ENCODE data around the gene CDC37.

The CDC37 gene
- 150 to 364 (median 231) reads per million in 18 experiments for total RNA-seq

DNA sequence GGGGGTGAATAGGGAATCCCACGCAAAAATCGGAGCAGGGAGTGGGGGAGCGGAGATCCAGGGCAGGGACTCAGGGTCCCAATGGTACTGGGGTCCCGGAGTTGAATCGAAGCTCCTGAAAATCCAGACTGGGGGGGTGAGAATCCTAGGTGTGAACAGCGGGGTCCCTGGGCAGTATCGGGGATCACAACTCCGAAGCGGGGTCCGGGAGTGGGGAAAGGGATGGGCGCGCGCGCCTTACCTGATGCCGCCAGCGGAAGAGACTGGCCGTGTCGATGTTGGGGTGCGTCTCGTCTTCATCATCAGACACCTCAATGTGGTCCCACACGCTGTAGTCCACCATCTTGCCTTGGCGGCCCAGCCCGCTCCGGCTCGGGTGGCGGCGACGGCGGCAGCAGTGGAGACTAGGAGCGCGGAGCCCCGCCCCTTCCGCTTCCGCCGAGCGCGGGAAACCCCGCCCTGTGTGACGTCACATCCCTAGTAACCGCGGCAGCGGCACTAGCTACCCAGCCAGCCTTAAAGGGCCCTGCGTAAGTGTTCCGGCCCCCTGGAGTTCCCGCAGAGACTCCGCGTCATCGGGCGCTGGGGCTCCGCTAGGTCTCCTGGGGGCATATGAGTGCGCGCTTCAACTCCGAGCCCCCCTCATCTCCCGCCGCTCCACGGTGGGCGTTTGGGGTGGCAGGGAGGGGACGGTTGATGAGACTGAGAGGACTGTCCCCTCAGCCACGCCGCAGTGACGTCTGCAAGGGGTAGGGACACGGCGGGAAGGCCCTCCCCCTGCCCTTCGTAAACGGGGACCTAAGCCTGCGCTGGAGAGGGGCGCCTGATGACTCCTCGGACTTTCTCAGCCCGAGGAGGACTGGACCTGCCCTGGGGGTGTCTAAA is at the start of gene CDC37:
Gene CDC37, minus strand, starts transcription at position 406 of the 885 bp plus-strand sequence. Its CDS starts 63 bp downstream, at position 343.
- peak; percentile 98 for DNase-seq

DNA sequence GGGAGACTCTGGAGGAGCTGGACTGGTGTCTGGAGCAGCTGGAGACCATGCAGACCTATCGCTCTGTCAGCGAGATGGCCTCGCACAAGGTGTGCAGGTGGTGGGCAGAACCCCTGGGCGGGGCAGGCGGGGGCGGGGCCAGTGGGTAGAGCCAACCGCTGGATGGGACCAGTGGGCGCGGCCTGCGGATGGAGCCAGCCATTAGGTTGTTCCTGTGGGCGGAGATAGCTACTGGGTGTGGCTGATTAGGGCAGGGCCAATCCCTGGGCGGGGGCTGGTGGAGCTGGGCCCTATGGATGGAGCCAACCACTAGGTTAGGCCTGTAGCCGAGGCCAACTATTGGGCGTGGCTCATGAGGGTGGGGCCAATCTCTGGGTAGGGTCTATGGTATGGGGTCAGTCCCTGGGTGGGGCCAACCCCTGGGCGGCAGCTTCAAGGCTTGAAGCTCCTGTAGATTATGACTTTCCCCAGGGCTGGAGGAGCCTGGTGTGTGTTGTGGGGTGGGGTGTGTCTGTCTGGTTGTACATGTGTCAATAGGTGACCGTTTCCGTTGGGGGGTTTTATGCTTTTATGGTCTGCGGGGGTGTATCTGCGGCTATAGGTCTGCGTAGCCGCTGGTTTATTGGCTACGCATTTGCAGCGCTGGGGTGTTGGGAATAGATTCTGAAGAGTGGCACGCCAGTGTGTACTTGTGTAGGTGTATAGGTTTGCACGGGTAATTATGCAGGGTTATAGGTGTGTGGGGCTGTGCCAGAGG is 47.7 kb upstream of the CDC37 start:
- DNase-seq = peak; percentile 17 to 29

DNA sequence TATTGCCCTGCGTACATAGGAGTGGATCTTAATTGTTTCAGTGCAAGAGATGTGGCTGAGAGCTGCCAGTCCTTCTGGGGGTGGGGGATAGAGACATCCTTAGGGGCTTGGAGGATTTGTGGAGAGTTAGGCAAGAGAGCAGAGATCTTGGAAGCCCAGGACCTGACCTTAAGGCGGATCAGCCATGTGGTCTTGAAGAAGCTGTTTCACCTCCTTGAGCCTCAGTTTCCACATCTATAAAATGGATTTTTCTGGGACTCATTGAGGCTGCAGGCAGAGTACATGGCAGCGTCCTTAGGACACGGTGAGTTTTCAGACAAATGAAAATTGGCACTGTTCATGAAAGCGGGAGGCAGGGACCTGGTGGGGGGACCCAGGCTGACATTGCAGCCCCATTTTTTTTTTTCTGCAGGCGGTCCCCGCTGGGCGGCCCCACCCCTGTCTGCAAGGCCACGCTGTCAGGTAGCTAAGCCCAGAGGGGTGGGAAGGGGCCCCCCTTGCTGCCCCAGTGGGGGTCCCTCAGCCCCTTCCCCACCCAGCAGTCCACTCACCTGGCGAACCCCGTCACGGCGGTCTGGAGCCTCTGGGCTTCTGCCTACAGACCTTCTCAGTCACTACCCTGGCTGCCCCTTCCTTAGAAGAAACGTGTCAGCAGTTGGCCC is 47.0 kb upstream of the CDC37 start:
- DNase-seq = no peak

DNA sequence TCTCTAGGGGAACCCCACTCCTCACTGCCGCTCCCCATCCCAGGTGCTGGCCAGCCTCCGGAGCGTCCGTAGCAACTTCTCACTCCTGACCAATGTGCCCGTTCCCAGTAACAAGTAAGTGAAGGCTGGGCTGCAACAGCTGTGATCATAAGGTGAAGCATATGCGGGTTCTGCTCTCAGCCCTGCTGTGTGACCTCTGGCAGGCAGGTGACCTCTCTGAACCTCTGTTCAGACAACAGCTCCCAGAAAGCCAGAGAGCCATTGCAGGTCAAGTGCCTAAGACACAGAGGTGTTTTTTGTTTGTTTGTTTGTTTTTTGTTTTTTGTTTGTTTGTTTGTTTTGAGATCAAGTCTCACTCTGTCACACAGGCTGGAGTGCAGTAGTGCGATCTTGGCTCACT is 45.7 kb upstream of the CDC37 start:
- no peak for DNase-seq

DNA sequence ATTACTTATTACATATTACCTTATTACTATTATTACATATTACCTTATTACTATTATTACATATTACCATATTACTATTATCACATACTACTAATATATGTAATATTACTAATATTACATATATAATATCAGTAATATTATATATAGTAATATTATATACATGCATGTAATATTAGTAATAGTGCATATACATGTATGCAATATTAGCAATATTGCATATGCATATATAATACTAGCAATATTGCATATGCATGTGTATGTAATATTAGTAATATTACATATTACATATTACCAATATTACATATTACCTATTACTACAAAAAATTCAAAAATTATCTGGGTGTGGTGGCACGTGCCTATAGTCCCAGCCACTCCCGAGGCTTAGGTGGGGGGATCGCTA is 39.4 kb upstream of the CDC37 start:
- no peak for DNase-seq

DNA sequence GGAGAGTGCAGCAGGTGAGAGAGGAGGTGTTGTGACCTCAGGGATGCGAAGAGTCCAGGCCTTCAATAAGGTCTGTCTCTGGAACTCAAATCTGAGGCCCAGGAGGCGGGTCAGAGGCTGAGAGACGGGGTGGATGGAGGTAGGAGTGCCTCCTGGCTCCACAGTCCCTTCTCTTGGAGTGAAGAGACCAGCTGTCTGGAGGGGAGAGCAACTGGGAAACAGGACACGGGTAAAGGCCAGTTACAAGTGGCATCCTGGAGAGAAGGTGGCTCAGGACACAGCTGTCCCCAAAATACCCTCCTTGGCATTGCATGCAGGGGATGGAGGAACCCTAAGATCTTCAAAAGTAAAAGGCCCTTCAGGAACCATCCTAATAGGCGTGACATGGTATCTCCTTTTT is 36.2 kb upstream of the CDC37 start:
- DNase-seq = no peak

DNA sequence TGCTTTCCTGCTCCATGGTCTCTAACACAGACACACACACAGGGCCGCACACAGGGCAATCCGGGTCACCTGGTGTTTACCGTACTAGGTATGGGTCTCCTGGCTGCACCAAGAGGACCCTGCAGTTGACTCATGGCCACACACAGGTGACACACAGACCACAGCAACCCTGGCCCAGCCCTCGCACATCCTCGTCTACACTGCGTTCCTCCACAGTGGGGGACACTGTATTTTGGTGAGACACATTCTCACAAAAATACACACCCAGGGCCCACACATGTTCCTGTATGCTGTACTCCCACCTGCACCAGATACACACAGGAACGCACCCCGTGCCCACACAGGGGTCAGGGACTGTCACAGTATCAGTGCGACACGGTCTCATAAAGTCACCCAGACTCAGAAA is 29.8 kb upstream of the CDC37 start:
- no peak for DNase-seq

DNA sequence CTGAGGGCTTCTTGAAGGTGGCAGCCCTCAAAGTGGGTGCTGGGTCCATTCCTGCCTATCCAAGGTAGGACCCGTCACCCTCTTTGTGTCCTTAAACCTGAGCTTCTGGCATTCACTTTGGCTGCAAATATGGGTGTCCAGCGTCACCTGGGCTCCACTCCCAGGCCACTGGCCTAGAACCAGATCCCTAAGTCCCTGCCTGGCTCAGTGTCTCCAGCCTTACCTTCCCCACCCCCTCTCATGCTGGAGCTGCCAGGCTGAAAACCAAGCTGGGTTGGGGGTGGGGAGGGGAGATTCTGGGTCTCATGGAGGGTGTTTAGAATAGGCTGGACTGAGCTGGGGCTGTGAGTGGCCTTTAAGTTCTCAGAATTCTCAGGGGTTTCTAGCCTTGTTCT is 29.4 kb upstream of the CDC37 start:
- no peak for DNase-seq

DNA sequence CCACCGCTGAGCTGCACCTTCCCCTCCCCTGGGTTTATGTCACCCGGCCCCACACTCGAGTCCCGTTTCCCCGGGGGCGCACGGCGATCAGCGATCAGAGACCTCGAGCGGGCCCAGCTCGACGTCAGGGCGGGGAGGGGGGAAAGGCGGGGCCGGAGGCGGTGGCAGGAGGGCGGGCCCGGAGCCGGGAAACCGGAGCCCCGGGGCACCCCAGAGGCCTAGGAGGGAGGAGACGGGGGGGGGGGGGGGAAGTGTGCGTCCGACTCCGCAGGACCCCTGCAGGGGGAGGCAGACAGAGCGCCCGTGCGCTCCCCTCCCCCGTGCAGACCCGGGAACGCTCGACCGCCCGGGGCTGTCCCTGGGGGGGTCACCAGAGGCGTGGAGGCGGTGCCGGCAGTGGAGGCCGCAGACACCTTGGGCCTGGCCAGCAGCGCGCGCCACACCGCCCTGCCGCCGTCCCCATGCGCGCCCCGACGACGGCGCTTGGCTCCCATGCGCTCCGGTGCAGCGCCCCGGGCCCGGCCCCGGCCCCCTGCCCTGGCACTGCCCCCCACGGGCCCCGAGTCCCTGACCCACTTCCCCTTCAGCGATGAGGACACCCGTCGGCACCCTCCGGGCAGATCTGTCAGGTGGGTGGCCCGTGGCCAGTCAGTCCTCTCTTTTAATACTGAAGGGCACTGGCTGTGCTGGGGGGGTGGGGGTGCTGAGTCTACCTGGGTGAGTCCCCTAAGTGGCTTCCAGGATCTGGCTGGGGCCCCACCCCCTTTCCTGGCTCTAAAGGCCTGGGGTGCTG is 28.8 kb upstream of the CDC37 start:
- peak; percentile 60 to 75 for DNase-seq

DNA sequence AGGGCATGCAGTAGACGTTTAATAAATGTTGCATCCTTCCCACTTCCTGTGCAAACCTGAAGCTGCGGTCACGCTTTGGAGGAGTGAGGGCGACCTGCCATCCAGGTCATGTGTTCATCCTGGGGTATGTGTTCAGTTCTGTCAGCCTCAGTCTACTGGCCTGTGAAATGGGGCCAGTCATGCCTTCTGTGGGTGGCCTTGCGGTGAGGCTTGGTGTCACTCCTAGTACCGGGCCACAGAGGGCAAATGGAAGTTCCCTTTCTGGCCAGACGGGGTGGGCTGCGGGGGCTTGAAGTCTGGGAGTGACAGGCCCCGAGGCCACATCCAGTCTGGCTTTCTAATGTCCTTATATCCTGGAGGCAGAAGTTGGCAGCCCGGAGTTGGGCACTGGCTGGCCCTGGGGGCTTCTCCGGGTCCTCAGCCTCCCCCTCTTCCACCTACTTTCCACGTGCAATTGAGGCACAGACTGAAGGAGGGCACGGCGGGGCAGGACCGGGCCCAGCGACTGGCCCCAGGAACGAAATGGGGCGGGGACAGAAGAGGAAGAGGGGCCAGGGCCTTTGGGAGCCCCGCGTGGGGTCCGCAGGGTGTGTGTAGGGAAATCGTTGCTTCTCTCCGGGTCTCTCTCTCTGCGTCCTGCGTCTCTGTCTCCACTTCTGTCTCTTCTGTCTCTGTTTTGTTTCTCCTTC is 28.1 kb upstream of the CDC37 start:
- DNase-seq = peak; percentile 89 to 90

DNA sequence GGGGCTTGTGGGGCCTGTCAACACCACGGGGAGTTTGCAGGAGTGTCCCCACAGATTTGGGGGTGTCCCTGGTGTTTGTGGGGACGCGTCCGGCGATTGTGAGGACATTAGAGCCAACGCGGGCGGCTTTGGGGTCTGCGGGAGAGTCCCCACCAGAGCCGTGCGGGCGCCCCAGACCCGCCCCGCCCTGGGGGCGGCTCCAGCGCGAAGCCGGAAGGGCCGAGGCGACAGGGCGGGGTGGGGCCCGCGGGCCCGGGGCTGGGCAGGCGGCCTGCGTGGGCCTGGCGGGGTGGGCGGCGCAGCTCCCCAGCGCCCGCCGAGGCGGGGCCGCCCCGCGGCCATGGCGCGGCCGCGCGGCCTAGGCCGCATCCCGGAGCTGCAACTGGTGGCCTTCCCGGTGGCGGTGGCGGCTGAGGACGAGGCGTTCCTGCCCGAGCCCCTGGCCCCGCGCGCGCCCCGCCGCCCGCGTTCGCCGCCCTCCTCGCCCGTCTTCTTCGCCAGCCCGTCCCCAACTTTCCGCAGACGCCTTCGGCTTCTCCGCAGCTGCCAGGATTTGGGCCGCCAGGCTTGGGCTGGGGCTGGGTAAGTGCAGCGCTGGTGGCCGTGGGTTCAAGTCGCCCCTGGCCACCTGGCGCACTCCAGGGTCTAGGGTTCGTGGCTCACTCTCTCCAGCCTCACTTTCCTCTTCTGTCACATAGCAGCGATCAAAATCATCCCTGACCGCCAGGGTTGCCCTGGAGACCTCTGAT is 27.3 kb upstream of the CDC37 start:
- peak; percentile 65 to 82 for DNase-seq

DNA sequence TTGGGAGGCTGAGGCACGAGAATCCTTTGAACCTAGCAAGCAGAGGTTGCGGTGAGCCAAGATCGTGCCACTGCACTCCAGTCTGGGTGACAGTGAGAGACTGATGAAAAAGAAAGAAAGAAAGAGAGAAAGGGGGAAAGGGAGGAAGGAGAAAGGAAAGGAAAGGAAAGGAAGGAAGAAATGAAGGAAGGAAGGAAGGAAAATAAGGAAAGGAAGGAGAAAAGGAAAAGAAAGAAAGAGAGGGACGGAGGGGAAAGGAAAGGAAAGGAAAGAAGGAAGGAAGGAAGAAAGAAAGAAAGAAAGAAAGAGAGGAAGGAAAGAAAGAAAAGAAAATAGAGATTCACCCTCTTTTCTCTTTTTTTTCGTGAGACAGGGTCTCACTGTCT is 25.6 kb upstream of the CDC37 start:
- DNase-seq = no peak

DNA sequence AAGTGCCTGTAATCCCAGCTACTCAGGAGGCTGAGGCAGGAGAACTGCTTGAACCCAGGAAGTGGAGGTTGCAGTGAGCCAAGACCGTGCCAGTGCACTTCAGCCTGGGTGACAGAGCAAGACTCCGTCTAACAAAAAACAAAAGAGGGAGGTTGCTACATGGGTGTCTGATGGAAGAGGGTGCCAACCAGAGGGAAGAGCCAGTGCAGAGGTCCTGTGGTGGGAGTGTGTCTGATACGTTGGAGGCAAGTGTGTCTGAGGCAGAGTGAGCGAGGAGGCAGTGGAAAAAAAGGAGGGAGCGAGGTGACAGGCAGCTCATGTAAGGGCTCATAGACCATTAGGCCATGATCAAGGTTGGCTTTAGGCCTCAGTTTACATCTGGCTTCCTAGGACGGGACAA is 23.8 kb upstream of the CDC37 start:
- DNase-seq = no peak

DNA sequence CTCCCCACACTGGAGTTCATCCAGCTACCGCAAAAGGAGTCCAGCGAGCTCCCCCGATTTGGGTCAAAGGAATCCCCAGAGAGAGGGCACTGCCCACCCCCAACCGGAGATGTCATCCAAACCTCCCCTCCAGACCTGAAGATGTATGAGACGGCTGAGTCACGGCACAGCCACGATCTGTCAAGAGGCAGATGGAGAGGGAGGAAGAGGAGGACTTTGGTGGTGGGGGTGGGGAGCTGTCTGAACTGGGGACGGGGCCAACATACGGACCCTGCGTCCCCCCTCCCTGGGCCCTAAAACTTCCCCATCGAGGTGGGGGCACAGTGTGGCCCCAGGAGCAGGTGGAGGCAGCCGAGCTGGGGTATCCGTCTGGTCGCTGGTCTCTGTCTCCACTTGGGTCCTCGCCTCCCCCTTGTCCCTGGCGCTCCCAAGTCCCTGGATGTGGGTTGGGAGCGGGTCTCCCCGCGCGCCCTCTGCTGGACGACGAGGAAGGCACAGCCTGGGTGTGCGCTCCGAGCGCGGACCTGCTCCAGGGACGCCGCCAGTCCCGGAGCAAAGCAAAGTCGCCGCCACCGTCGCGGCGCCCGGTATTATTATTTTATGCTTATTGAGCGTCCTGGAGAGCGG is 20.8 kb upstream of the CDC37 start:
- peak; percentile 74 to 77 for DNase-seq

DNA sequence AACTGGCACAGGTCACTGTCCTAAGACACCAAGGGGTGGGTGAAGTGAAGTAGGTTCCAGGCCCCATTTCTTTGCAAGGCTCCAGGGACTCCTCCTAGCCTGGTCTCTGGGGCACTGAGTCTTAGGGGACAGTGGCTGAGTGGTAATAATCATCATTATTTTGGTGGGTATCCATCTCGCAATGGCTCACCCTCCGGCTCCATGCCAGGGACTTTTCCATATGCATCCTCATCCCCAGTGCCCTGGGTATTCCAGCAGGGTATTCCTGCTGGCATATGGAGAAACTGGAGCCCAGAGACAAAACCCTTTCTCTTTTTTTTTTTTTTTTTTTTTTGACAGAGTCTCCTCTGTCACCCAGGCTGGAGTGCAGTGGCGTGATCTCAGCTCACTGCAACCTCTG is 19.5 kb upstream of the CDC37 start:
- DNase-seq = no peak

DNA sequence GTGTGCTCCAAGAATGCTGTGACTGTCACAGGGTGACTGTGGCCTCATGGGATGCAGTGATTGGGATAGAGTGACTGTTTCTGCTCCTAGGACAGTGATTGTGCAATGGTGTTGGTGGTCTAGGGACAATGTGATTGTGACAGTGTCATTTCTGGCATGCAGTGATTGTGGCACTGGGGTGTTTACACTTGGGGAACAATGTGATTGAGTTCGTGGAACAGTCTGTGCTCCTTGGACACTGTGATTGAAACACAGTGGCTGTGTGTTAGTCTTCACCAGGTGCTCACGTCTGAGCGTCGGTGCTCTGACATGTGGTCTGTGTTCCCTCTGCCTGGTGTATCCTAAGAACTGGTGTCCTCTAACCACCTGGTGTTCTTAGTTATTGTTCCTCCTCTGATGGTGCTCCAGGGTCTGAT is 18.7 kb upstream of the CDC37 start:
- DNase-seq = peak; percentile 72 to 84

DNA sequence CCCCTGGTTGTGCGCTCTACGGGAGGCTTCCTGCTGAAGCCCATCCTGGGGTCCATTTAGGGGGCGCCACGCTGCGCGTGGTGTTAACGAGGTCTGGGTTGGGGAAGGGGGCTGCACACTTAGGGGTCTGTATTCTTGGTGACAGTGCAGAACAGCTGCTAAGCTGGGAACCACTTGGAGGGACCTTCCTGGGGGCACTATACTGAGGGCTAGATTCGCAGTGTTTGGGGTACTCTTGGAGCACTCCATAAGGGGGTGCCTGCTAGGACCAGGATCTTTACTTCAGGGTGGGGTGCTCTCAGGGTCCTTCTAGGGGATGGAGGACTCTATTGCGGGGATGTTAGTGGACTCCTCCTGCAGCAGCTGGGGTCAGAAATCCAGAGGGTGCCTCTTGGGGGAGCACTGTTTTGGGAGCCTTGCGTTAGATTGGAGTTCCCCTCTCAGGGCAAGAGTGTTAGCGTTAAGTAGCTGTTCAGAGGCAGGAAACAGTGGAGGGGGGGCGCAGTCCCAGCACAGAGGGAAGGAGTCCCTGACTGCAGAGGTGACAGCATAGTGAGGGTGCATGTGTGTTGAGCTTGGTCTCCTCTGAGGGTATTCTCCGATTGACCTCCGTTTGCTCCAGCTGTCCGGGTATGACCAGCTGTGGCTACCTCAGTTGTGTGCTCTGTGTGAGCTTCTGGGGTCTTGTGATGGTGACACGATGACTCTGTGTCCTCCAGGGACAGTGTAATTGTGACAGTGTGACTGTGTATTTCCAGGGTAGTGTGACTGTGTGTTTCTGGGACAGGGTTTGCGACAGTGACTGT is 18.1 kb upstream of the CDC37 start:
- no peak for DNase-seq

DNA sequence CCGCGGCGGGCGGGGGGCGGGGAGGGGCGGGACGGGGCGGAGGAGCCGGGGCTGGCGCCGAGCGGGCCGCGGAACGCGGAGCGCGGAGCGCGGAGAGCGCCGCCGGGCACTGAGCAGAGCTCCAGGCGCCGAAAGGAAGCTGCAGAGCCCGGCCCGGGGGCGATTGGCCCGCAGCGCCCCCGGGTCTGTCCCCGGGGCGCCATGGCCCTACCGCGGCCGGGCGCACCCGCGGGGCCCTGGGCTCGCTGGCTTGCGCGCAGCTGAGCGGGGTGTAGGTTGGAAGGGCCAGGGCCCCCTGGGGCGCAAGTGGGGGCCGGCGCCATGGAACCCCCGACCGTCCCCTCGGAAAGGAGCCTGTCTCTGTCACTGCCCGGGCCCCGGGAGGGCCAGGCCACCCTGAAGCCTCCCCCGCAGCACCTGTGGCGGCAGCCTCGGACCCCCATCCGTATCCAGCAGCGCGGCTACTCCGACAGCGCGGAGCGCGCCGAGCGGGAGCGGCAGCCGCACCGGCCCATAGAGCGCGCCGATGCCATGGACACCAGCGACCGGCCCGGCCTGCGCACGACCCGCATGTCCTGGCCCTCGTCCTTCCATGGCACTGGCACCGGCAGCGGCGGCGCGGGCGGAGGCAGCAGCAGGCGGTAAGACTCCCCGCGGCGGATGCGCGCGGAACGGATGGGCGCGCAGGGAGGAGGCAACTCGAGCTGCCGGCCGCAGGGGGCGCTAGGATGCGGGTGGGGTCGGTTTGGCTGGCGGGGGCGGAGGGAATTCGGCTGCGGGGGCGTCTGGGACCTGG is 17.3 kb upstream of the CDC37 start, which contains the start of gene PDE4A:
Gene PDE4A, plus strand, starts transcription at position 95 of the 796 bp plus-strand sequence. Its CDS starts 227 bp downstream, at position 322.
- DNase-seq = peak; percentile 43 to 77

Measured in inflammatory macrophage (primary cell).